HUES64 (cell line): ENCODE results near the gene REPIN1.
"Not testable (repeated sequence)": the region's sequence is repeated elsewhere in the genome, so short reads cannot be mapped to it uniquely, and the experiment has no call there.

Experiments used
- H3K27ac ChIP-seq: 2 replicates; pipeline ENCODE4 v1.7.0; 2013; ENCODE audit warnings: low read depth, low read length, inconsistent platforms
- H3K27me3 ChIP-seq: 2 replicates; pipeline ENCODE4 v1.6.1; 2013; ENCODE audit warnings: mild to moderate bottlenecking, low read length; ENCODE audit not compliant: insufficient read depth
- H3K36me3 ChIP-seq: 2 replicates; pipeline ENCODE4 v1.6.1; 2013; ENCODE audit warnings: mild to moderate bottlenecking, low read length; ENCODE audit not compliant: insufficient read depth
- H3K4me1 ChIP-seq: 2 replicates; pipeline ENCODE4 v1.6.1; 2013; ENCODE audit warnings: mild to moderate bottlenecking, low read length, moderate library complexity; ENCODE audit not compliant: insufficient read depth
- H3K4me3 ChIP-seq: 2 replicates; pipeline ENCODE4 v1.5.1; 2013; ENCODE audit warnings: mild to moderate bottlenecking, low read length, moderate library complexity
- H3K9ac ChIP-seq: 2 replicates; pipeline ENCODE4 v1.6.1; 2013; ENCODE audit warnings: mild to moderate bottlenecking, low read depth, low read length
- H3K9me3 ChIP-seq: 2 replicates; pipeline ENCODE4 v1.6.1; 2013; ENCODE audit warnings: low read depth, low read length; ENCODE audit not compliant: insufficient read depth
- WGBS: fragments of 150-250, 120-280 bp; methylation state at CpG from one replicate; pipeline ENCODE4 v1.1.7; 2013; ENCODE audit warnings: missing lambda C conversion rate; 5-methylcytosine and 5-hydroxymethylcytosine counted together

The REPIN1 gene

DNA sequence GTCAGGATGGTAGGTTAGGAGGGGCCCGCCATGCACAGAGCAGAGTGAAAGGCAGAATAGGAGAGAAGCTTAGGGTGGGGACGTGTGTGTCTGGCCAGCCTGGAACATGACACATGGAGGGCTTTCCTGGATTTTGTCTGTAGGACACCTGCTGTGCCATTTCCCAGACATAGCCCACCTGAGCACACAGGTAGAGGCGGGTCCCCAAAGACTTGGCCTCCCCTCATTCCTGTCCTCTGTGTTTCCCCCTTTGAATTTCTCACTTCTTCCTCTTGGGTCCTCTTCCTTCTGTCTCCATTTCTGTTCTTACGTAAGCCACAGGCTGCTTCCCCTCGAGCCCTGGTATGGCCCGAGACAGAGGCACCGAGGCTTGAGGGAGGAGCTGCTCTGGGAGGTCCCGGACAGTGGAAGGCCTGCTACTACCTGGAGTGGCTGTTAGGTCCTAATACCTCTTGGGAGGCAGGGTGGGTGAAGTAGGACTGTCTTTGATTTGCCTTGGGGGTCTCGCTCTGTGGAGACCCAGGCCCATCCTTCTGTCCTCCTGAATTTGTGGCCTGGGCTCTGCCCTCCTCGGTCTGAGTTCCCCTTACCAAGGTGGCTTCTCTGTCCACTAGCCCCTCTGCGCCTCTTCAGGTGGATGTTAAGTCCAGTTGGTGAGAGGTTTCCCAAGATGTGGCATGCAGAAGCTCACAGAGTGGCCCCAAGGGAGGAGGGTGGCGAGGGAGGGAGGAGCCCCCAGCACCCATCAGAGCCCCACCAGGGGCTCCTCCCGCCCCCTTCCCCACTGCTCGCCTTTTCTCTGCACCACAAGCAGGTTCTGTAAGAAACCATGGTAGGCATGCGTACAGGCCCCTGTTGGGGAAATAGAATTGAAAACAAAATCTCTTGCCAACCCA lies 16.0 kb downstream of the REPIN1 start:
- H3K9ac ChIP-seq: peak overlapping the region; percentile 75
- no peaks in the 10 kb centered on the region for H3K9me3 ChIP-seq
- peak overlapping the region; percentile 92 for H3K27ac ChIP-seq
- H3K27me3 ChIP-seq: no peaks in the 10 kb centered on the region
- peaks cover 14% of the 10 kb centered on the region; the same call in 1 of the 2 replicates for H3K36me3 ChIP-seq
- 76% methylated on average over 13 of the region's 15 CpGs for WGBS
- H3K4me3 ChIP-seq: peak overlapping the region; percentile 27
- H3K4me1 ChIP-seq: peaks cover 59% of the 10 kb centered on the region

DNA sequence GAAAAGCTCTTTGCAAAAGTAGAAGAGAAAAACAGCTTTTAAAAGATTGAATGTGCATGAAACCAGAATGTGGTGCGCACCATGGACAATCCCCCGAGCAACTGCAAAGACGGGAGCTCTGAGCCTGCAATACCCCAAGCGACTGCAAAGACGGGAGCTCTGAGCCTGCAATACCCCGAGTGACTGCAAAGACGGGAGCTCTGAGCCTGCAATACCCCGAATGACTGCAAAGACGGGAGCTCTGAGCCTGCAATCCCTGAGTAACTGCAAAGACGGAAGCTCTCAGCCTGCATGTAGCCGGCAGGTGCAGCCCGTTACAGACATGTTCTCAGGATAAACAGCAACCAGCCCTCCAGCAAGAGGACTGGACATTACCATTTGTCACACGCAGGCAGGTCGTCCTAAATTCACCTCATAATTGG lies 16.7 kb downstream of the REPIN1 start:
- 81% methylated on average over 14 of the region's 14 CpGs for WGBS
- no peak overlapping the region for H3K9ac ChIP-seq

DNA sequence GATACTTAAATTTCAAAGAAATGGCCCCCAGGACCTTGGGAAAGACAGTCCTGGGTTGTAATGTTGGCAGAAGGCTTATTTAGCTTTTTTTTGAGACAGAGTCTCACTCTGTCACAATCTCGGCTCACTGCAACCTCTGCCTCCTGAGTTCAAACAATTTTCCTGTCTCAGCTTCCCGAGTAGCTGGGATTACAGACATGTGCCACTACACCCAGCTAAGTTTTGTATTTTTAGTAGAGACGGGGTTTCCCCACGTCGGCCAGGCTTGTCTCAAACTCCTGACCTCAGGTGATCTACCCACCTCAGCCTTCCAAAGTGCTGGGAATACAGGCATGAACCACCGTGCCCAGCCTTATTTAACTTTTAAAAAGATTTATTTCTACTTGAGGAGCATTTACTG lies 17.3 kb downstream of the REPIN1 start:
- H3K27ac ChIP-seq: peak overlapping the region; percentile 33

More for the DNA sequence above, 16.7 kb downstream of the REPIN1 start:
- Histone ChIP-seq H3K4me1 (peaks cover 56% of the 10 kb centered on the region), H3K27me3 (no peaks in the 10 kb centered on the region), H3K36me3 (peaks cover 20% of the 10 kb centered on the region), H3K4me3 (no peak overlapping the region), H3K9me3 (no peaks in the 10 kb centered on the region), H3K27ac (peak overlapping the region; percentile 33; the same call in 1 of the 2 replicates)

GRCh38 chr7:150388306-150388705 lies 19.7 kb downstream of the REPIN1 start:
- no peaks in the 10 kb centered on the region for H3K9me3 ChIP-seq
- H3K4me1 ChIP-seq: peaks cover 34% of the 10 kb centered on the region
- no peaks in the 10 kb centered on the region for H3K27me3 ChIP-seq
- WGBS: 93% methylated on average over 7 of the region's 7 CpGs
- H3K36me3 ChIP-seq: peaks cover 34% of the 10 kb centered on the region
- H3K27ac ChIP-seq: no peak overlapping the region
- H3K4me3 ChIP-seq: no peak overlapping the region
- H3K9ac ChIP-seq: no peak overlapping the region

More for the DNA sequence above, 17.3 kb downstream of the REPIN1 start:
- H3K4me1 ChIP-seq: peaks cover 50% of the 10 kb centered on the region
- not testable (repeated sequence) for H3K9me3 ChIP-seq, H3K9ac ChIP-seq, H3K27me3 ChIP-seq, H3K4me3 ChIP-seq
- H3K36me3 ChIP-seq: peaks cover 26% of the 10 kb centered on the region
- 82% methylated on average over 6 of the region's 6 CpGs for WGBS

- WGBS: 90% methylated on average over 20 of the region's 20 CpGs
- H3K27ac ChIP-seq: no peak overlapping the region
- H3K27me3 ChIP-seq: no peaks in the 10 kb centered on the region
- H3K36me3 ChIP-seq: peaks cover 34% of the 10 kb centered on the region
- H3K9ac ChIP-seq: no peak overlapping the region
- no peak overlapping the region for H3K4me3 ChIP-seq
- no peaks in the 10 kb centered on the region for H3K9me3 ChIP-seq
- H3K4me1 ChIP-seq: peaks cover 35% of the 10 kb centered on the region
These were observed 20.3 kb downstream of the REPIN1 start for GRCh38 chr7:150388709-150389531.

DNA sequence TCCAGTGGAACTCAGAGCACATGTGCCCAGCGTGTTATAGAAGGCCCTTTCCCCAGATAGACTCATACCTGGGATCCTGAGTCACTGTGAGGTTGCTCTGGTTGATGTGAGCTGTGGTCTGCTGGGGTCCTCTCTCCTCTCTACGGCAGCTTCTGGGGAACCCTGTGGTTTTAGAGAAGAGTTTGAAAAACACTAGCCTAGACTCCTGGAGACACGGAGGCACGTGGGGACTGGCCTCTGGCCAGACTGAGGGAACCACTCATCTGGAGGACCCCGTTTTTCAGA lies 20.9 kb downstream of the REPIN1 start:
- no peak overlapping the region for H3K4me3 ChIP-seq
- 93% methylated on average over 5 of the region's 5 CpGs for WGBS
- peaks cover 34% of the 10 kb centered on the region for H3K36me3 ChIP-seq
- H3K9me3 ChIP-seq: no peaks in the 10 kb centered on the region
- H3K27ac ChIP-seq: no peak overlapping the region
- no peaks in the 10 kb centered on the region for H3K27me3 ChIP-seq
- peaks cover 35% of the 10 kb centered on the region for H3K4me1 ChIP-seq
- H3K9ac ChIP-seq: no peak overlapping the region

GRCh38 chr7:150390205-150390604 lies 21.6 kb downstream of the REPIN1 start:
- H3K27ac ChIP-seq: no peak overlapping the region
- H3K9ac ChIP-seq: no peak overlapping the region
- H3K9me3 ChIP-seq: no peaks in the 10 kb centered on the region
- H3K4me3 ChIP-seq: no peak overlapping the region
- H3K4me1 ChIP-seq: peaks cover 32% of the 10 kb centered on the region
- 96% methylated on average over 7 of the region's 7 CpGs for WGBS
- H3K36me3 ChIP-seq: peaks cover 34% of the 10 kb centered on the region
- H3K27me3 ChIP-seq: no peaks in the 10 kb centered on the region

DNA sequence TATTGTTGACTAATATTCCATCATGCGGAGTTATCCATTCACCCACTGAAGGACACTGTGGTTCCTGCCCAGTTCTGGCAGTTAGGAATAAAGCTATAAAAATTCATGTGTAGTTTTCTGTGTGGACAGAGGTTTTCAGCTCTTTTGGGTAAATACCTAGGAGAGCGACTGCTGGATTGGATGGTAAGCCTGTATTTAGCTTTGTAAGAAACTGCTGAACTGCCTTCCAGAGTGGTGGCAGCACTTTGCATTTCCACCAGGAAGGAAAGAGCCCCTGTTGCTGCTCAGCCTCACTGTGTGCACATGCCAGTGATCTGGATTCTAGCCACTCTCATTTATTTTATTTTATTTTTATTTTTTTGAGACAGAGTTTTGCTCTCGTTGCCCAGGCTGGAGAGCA lies 24.7 kb downstream of the REPIN1 start:
- H3K27me3 ChIP-seq: no peaks in the 10 kb centered on the region
- H3K4me1 ChIP-seq: peaks cover 24% of the 10 kb centered on the region
- H3K9me3 ChIP-seq: no peaks in the 10 kb centered on the region
- H3K9ac ChIP-seq: no peak overlapping the region
- peaks cover 42% of the 10 kb centered on the region for H3K36me3 ChIP-seq
- no peak overlapping the region for H3K4me3 ChIP-seq
- no peak overlapping the region for H3K27ac ChIP-seq
- 86% methylated on average over 3 of the region's 3 CpGs for WGBS

DNA sequence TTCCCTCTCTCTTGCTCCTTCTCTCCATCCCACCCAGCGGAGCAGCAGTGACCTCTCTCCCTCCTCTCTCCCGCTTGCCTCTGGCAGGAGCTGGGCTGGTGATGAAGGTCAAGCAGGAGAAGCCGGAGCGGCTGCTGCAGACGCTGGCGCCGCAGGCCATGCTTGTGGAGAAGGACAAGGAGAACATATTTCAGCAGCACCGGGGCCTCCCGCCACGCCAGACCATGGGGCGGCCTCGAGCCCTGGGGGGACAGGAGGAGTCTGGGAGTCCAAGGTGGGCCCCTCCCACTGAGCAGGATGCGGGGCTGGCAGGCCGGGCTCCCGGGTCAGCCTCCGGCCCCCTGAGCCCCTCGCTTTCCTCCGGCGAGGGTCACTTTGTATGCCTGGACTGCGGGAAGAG lies 27.8 kb downstream of the REPIN1 start:
- no peaks in the 10 kb centered on the region for H3K27me3 ChIP-seq
- peaks cover 24% of the 10 kb centered on the region; the same call in 1 of the 2 replicates for H3K36me3 ChIP-seq
- WGBS: 95% methylated on average over 20 of the region's 20 CpGs
- H3K4me1 ChIP-seq: peaks cover 52% of the 10 kb centered on the region
- no peak overlapping the region for H3K27ac ChIP-seq
- no peak overlapping the region for H3K4me3 ChIP-seq
- no peak overlapping the region for H3K9ac ChIP-seq
- H3K9me3 ChIP-seq: no peaks in the 10 kb centered on the region

- Histone ChIP-seq H3K27me3 (no peaks in the 10 kb centered on the region), H3K4me3 (no peak overlapping the region), H3K36me3 (peaks cover 23% of the 10 kb centered on the region; the same call in 1 of the 2 replicates), H3K9me3 (no peaks in the 10 kb centered on the region), H3K9ac (no peak overlapping the region), H3K4me1 (peaks cover 55% of the 10 kb centered on the region), H3K27ac (no peak overlapping the region)
- WGBS: 97% methylated on average over 48 of the region's 48 CpGs
These were observed 28.2 kb downstream of the REPIN1 start for GRCh38 chr7:150396851-150397260.
